OCI-LY1 (cell line): ENCODE results near the gene SEPHS1.

ENCODE experiments used
- H2AFZ ChIP-seq: fragments of 200-600 bp; sonication (generic), shearing (Covaris generic); 2 replicates; pipeline ENCODE4 v1.6.0; 2014; ENCODE audit warnings: antibody characterized with exemption, mild to moderate bottlenecking, low read length
- H3F3A ChIP-seq: fragments of 200-600 bp; sonication (generic), shearing (Covaris generic); 2 replicates; pipeline ENCODE4 v1.6.0; 2014; ENCODE audit warnings: mild to moderate bottlenecking, antibody characterized with exemption, low read length, moderate library complexity; ENCODE audit not compliant: insufficient read depth
- H3K27ac ChIP-seq: fragments of 200-600 bp; sonication (generic); 2 replicates; pipeline ENCODE4 v1.5.1; 2014; ENCODE audit warnings: low read length, mixed run types, mild to moderate bottlenecking, low read depth; ENCODE audit not compliant: poor library complexity, severe bottlenecking
- H3K27me3 ChIP-seq: fragments of 200-600 bp; sonication (generic); 2 replicates; pipeline ENCODE4 v1.6.0; 2014; ENCODE audit warnings: antibody characterized with exemption, mild to moderate bottlenecking, low read length, moderate library complexity; ENCODE audit not compliant: insufficient read depth
- H3K36me3 ChIP-seq: fragments of 200-600 bp; sonication (generic); 2 replicates; pipeline ENCODE4 v1.6.1; 2014; ENCODE audit warnings: mild to moderate bottlenecking, antibody characterized with exemption, low read length, moderate library complexity, mixed read lengths; ENCODE audit not compliant: insufficient read depth
- H3K4me1 ChIP-seq: fragments of 200-600 bp; sonication (generic); 2 replicates; pipeline ENCODE4 v1.5.1; 2014; ENCODE audit warnings: mild to moderate bottlenecking, low read length, moderate library complexity; ENCODE audit not compliant: insufficient read depth, severe bottlenecking
- H3K4me2 ChIP-seq: fragments of 200-600 bp; sonication (generic), shearing (Covaris generic); 2 replicates; pipeline ENCODE4 v1.6.1; 2014; ENCODE audit warnings: low read length
- H3K4me3 ChIP-seq: fragments of 200-600 bp; sonication (generic); 2 replicates; pipeline ENCODE4 v1.5.1; 2014; ENCODE audit warnings: low read length, low read depth, mild to moderate bottlenecking, mixed read lengths; ENCODE audit not compliant: poor library complexity, severe bottlenecking
- H3K79me2 ChIP-seq: fragments of 200-600 bp; shearing (Covaris generic); 2 replicates; pipeline ENCODE4 v1.6.1; 2016; ENCODE audit warnings: mixed run types, low read length, mixed read lengths; ENCODE audit not compliant: insufficient read depth
- H3K9ac ChIP-seq: fragments of 200-600 bp; sonication (generic), shearing (Covaris generic); 2 replicates; pipeline ENCODE4 v1.6.1; 2014; ENCODE audit warnings: mild to moderate bottlenecking, low read length, mixed read lengths
- H3K9me2 ChIP-seq: fragments of 200-600 bp; sonication (generic), shearing (Covaris generic); 2 replicates; pipeline ENCODE4 v1.6.1; 2014; ENCODE audit warnings: low read depth, mild to moderate bottlenecking, low read length, mixed read lengths
- H3K9me3 ChIP-seq: fragments of 200-600 bp; shearing (Covaris generic); 2 replicates; pipeline ENCODE4 v1.6.1; 2014; ENCODE audit warnings: low read length, mixed read lengths
- H4K20me1 ChIP-seq: fragments of 200-600 bp; sonication (generic), shearing (Covaris generic); 2 replicates; pipeline ENCODE4 v1.6.0; 2016; ENCODE audit warnings: mild to moderate bottlenecking, low read length; ENCODE audit not compliant: insufficient read depth
- EZH2 ChIP-seq: fragments of 200-600 bp; sonication (generic), shearing (Covaris generic); IDR thresholded peaks from 2 replicates; pipeline ENCODE4 v1.8.0; 2017; ENCODE audit warnings: borderline replicate concordance, mixed run types, mild to moderate bottlenecking, antibody characterized with exemption, low read length, moderate library complexity, mixed read lengths
- TF ChIP-seq, protein P1 (sequence below): fragments of 200-600 bp; sonication (generic), shearing (Covaris generic); IDR thresholded peaks from 2 replicates; pipeline ENCODE4 v1.5.1; 2017; ENCODE audit warnings: mild to moderate bottlenecking, antibody characterized with exemption, low read length, moderate library complexity, mixed read lengths

SEPHS1 gene

DNA sequence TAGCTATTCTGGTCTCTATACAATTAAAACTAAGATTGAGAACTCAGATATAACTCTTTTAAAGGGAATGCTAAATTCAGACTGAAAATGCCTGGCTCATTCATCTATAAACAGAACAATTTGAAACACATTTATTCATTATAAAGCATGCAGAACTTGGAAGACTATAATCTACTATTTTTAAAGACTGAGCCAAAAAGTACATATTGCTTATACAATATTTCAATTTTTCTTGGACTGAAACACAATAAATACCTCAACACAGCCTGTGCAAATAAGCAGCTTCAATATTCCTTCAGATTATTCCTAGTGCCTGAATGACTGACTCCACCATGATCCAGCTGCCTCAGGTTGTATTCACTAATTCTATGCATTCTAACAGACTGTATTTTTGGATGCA is 32.7 kb downstream of the SEPHS1 start:
- H3K9me2 ChIP-seq = no peaks in the 10 kb centered on the region
- H3K27ac ChIP-seq = no peak overlapping the region
- no peaks in the 10 kb centered on the region for H3K79me2 ChIP-seq
- no peak overlapping the region for H3K9ac ChIP-seq
- H3K27me3 ChIP-seq = no peaks in the 10 kb centered on the region
- no peaks in the 10 kb centered on the region for H3K9me3 ChIP-seq
- no peaks in the 10 kb centered on the region for H3F3A ChIP-seq
- TF ChIP-seq, protein P1, sequence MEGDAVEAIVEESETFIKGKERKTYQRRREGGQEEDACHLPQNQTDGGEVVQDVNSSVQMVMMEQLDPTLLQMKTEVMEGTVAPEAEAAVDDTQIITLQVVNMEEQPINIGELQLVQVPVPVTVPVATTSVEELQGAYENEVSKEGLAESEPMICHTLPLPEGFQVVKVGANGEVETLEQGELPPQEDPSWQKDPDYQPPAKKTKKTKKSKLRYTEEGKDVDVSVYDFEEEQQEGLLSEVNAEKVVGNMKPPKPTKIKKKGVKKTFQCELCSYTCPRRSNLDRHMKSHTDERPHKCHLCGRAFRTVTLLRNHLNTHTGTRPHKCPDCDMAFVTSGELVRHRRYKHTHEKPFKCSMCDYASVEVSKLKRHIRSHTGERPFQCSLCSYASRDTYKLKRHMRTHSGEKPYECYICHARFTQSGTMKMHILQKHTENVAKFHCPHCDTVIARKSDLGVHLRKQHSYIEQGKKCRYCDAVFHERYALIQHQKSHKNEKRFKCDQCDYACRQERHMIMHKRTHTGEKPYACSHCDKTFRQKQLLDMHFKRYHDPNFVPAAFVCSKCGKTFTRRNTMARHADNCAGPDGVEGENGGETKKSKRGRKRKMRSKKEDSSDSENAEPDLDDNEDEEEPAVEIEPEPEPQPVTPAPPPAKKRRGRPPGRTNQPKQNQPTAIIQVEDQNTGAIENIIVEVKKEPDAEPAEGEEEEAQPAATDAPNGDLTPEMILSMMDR = no peak
- no peak for TF ChIP-seq EZH2
- H3K4me1 ChIP-seq = no peaks in the 10 kb centered on the region
- H3K4me3 ChIP-seq = no peak overlapping the region
- H3K36me3 ChIP-seq = peaks cover 7% of the 10 kb centered on the region; the same call in 1 of the 2 replicates
- no peaks in the 10 kb centered on the region for H4K20me1 ChIP-seq
- no peak overlapping the region for H2AFZ ChIP-seq
- no peak overlapping the region for H3K4me2 ChIP-seq

DNA sequence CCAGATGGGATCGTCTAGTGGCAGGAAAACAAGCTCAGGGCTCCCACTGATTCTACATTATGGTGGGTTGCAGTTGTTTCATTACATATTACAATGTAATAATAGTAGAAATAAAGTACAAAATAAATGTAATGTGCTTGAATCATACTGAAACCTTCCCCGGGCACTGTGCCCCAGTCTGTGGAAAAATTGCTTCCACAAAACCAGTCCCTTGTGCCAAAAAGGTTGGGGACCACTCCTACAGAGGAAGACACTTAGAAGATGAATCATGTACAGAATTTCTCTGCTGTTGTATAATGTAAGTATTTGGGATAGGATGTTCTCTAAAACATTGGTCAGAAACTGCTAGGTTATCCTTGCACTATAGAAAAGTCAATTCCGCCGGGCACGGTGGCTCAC is 36.9 kb downstream of the SEPHS1 start:
- Histone ChIP-seq H3K4me3 (no peak overlapping the region), H2AFZ (no peak overlapping the region), H3K79me2 (no peaks in the 10 kb centered on the region), H3F3A (no peaks in the 10 kb centered on the region), H3K36me3 (no peaks in the 10 kb centered on the region), H3K4me1 (no peaks in the 10 kb centered on the region), H3K9ac (no peak overlapping the region), H3K27me3 (no peaks in the 10 kb centered on the region), H3K9me2 (no peaks in the 10 kb centered on the region), H3K9me3 (no peaks in the 10 kb centered on the region), H3K27ac (no peak overlapping the region), H3K4me2 (no peak overlapping the region), H4K20me1 (no peaks in the 10 kb centered on the region)
- TF ChIP-seq, protein P1 = no peak
- TF ChIP-seq EZH2 = no peak

DNA sequence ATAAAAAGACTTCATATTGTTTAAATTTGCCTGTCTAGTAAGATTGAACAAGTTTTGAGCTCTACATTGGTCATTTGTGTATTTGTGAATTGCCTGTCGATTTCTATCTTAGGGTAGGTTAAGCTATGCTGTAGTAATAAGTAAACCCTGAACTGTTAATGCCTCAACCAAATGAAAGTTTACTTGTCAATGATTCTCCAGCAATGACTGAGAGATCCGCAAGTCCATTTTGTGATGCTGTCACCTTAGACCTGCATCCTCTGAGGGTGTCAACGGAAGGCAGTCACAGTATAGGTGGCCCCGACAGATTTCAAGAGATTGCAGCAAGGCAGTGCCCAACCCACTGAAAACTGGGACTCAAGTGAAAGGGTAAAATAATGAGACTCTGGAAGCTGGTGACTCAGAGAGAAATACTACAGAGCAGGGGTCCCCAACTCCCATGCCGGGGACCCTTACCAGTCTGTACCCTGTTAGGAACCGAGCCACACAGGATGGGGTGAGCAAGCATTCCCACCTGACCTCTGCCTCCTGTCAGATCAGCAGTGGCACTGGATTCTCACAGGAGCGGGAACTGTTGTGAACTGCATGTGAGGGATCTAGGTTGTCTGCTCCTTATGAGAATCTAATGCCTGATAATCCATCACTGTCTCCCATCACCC is 37.4 kb downstream of the SEPHS1 start:
- Histone ChIP-seq H3K4me2 (no peak overlapping the region), H3K4me3 (no peak overlapping the region), H3K9me2 (no peaks in the 10 kb centered on the region), H3K4me1 (no peaks in the 10 kb centered on the region), H4K20me1 (no peaks in the 10 kb centered on the region), H3F3A (no peaks in the 10 kb centered on the region), H3K9me3 (no peaks in the 10 kb centered on the region), H3K9ac (no peak overlapping the region), H3K27me3 (no peaks in the 10 kb centered on the region), H3K36me3 (no peaks in the 10 kb centered on the region), H3K27ac (no peak overlapping the region), H2AFZ (no peak overlapping the region), H3K79me2 (no peaks in the 10 kb centered on the region)
- TF ChIP-seq, protein P1 = no peak
